GM12873 (cell line): Measurements from ENCODE around the gene SPC24.

Source experiments
- TF ChIP-seq, protein P1 (sequence below): IDR thresholded peaks from 2 replicates; pipeline ENCODE4 v1.5.1; 2012; ENCODE audit warnings: low read depth, mild to moderate bottlenecking, moderate library complexity, low read length, control low read depth; ENCODE audit not compliant: insufficient read depth; ENCODE audit errors: missing control alignments

Gene SPC24

GRCh38 chr19:11125994-11126685 lies 29.4 kb downstream of the SPC24 start:
- TF ChIP-seq, protein P1, sequence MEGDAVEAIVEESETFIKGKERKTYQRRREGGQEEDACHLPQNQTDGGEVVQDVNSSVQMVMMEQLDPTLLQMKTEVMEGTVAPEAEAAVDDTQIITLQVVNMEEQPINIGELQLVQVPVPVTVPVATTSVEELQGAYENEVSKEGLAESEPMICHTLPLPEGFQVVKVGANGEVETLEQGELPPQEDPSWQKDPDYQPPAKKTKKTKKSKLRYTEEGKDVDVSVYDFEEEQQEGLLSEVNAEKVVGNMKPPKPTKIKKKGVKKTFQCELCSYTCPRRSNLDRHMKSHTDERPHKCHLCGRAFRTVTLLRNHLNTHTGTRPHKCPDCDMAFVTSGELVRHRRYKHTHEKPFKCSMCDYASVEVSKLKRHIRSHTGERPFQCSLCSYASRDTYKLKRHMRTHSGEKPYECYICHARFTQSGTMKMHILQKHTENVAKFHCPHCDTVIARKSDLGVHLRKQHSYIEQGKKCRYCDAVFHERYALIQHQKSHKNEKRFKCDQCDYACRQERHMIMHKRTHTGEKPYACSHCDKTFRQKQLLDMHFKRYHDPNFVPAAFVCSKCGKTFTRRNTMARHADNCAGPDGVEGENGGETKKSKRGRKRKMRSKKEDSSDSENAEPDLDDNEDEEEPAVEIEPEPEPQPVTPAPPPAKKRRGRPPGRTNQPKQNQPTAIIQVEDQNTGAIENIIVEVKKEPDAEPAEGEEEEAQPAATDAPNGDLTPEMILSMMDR: peak; percentile 74

DNA sequence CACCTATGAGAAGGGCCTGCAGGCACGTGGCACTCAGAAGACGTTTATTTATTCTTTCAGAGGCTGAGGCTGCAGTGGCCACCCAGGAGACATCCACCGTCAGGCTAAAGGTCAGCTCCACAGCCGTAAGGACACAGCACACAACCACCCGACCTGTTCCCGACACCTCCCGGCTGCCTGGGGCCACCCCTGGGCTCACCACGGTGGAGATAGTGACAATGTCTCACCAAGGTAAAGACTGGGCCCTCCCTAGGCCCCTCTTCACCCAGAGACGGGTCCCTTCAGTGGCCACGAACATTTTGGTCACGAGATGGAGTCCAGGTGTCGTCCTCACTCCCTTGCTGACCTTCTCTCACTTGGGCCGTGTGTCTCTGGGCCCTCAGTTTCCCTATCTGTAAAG lies 32.5 kb downstream of the SPC24 start:
- TF ChIP-seq, protein P1: no peak

GRCh38 chr19:11116507-11116906 lies 39.1 kb downstream of the SPC24 start:
- TF ChIP-seq, protein P1: no peak

- TF ChIP-seq, protein P1: no peak
These were observed 39.6 kb downstream of the SPC24 start for GRCh38 chr19:11115895-11116446.

DNA sequence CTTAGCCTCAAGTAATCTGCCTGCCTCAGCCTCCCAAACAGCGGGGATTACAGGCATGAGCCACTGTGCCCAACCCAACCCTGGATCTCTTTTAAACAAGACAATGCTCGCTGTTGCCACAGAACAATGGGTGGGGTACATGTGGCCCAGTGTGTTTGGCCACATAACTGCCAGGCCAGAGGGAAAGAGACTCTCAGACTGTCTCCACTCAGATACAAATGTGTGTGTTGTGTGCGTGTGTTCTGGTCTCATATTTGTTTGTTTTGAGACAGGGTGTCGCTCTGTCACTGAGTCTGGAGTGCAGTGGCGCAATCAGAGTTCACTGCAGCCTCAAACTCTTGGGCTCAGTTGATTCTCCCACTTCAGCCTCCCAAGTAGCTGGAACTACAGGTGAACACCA lies 40.5 kb downstream of the SPC24 start:
- TF ChIP-seq, protein P1: no peak

DNA sequence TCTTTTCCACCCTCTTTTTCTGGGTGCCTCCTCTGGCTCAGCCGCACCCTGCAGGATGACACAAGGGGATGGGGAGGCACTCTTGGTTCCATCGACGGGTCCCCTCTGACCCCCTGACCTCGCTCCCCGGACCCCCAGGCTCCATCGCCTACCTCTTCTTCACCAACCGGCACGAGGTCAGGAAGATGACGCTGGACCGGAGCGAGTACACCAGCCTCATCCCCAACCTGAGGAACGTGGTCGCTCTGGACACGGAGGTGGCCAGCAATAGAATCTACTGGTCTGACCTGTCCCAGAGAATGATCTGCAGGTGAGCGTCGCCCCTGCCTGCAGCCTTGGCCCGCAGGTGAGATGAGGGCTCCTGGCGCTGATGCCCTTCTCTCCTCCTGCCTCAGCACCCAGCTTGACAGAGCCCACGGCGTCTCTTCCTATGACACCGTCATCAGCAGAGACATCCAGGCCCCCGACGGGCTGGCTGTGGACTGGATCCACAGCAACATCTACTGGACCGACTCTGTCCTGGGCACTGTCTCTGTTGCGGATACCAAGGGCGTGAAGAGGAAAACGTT lies 42.4 kb downstream of the SPC24 start:
- TF ChIP-seq, protein P1: no peak

DNA sequence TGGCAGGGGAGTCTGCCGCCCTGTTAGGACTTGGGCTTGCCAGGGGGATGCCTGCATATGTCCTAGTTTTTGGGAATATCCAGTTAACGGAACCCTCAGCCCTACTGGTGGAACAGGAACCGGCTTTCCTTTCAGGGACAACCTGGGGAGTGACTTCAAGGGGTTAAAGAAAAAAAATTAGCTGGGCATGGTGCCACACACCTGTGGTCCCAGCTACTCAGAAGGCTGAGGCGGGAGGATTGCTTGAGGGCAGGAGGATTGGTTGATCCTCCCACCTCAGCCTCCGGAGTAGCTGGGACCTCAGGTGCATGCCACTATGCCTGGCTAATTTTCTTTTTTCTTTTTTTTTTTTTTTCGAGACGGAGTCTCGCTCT lies 43.8 kb downstream of the SPC24 start:
- TF ChIP-seq, protein P1: no peak
